Neural cell (in vitro differentiated cells): ENCODE measurements around the gene KYAT1.
"Not testable (repeated sequence)": the region's sequence is repeated elsewhere in the genome, so short reads cannot be mapped to it uniquely, and the experiment has no call there.

ENCODE experiments used
- CTCF ChIP-seq: fragments of 450-650 bp; IDR thresholded peaks from 2 replicates; pipeline ENCODE4 v1.5.1; 2014; ENCODE audit warnings: antibody characterized with exemption, mild to moderate bottlenecking, moderate library complexity; ENCODE audit not compliant: poor library complexity, severe bottlenecking
- EP300 ChIP-seq: fragments of 450-650 bp; conservative IDR thresholded peaks from 2 replicates; pipeline ENCODE4 v1.6.1; 2014; ENCODE audit warnings: antibody characterized with exemption, mild to moderate bottlenecking, moderate library complexity; ENCODE audit not compliant: poor library complexity, severe bottlenecking
- EZH2 ChIP-seq: fragments of 200-600, 300-800 bp; shearing (Covaris generic), sonication (generic); IDR thresholded peaks from 2 replicates; pipeline ENCODE4 v1.6.1; 2014; ENCODE audit warnings: antibody characterized with exemption, low read length, borderline replicate concordance, mild to moderate bottlenecking; ENCODE audit not compliant: insufficient read depth, poor library complexity, severe bottlenecking
- MXI1 ChIP-seq: fragments of 450-650 bp; conservative IDR thresholded peaks from 2 replicates; pipeline ENCODE4 v1.6.1; 2014; ENCODE audit warnings: antibody characterized with exemption, mild to moderate bottlenecking; ENCODE audit not compliant: poor library complexity, severe bottlenecking
- POLR2AphosphoS5 ChIP-seq: IDR thresholded peaks from 2 replicates; pipeline ENCODE4 v1.6.1; 2012
- RAD21 ChIP-seq: fragments of 450-650 bp; conservative IDR thresholded peaks from 2 replicates; pipeline ENCODE4 v1.6.1; 2014; ENCODE audit warnings: antibody characterized with exemption, mild to moderate bottlenecking, moderate library complexity
- REST ChIP-seq: IDR thresholded peaks from 2 replicates; pipeline ENCODE4 v1.6.1; 2012; ENCODE audit warnings: borderline replicate concordance
- SMC3 ChIP-seq: fragments of 450-650 bp; conservative IDR thresholded peaks from 2 replicates; pipeline ENCODE4 v1.6.1; 2014; ENCODE audit warnings: antibody characterized with exemption, mild to moderate bottlenecking, moderate library complexity; ENCODE audit not compliant: poor library complexity
- TAF1 ChIP-seq: IDR thresholded peaks from 2 replicates; pipeline ENCODE4 v1.6.1; 2012; ENCODE audit warnings: low read depth

- not testable (repeated sequence) for TF ChIP-seq POLR2AphosphoS5, CTCF, EZH2, SMC3, RAD21, EP300, TAF1, REST, MXI1
These were observed 86.8 kb downstream of the KYAT1 start for GRCh38 chr9:128794961-128795360.
